ENCODE measurements around the gene ARHGAP10. TPM values are rescaled to one million over a fixed set of nuclear protein-coding genes. Genes with fewer than 3 reads are reported as not detected.

ARHGAP10 gene
- total RNA-seq, 2 donors from 2014 or later: 41.4 to 46.5 TPM

GRCh38 chr4:148023512-148024181 lies 291.8 kb downstream of the ARHGAP10 start:
- intact Hi-C loops (cut with DNase I): no loop called here
- no peak for DNase-seq
- ATAC-seq: peak in 1 of 2 donors; percentile 30

GRCh38 chr4:148025981-148026380 lies 294.1 kb downstream of the ARHGAP10 start:
- ATAC-seq: no peak
- intact Hi-C loops (cut with DNase I): no loop called here
- no peak for DNase-seq

GRCh38 chr4:148027201-148027600 lies 295.3 kb downstream of the ARHGAP10 start:
- intact Hi-C loops (cut with DNase I): no loop called here

GRCh38 chr4:148029781-148030180 lies 297.9 kb downstream of the ARHGAP10 start:
- no peak for DNase-seq
- intact Hi-C loops (cut with DNase I): no loop called here
- ATAC-seq: no peak

More at GRCh38 chr4:148027201-148027600, 295.3 kb downstream of the ARHGAP10 start:
- ATAC-seq: no peak
- DNase-seq: no peak

GRCh38 chr4:148030193-148030873 lies 298.4 kb downstream of the ARHGAP10 start:
- DNase-seq: no peak
- ATAC-seq: peak in 1 of 2 donors; percentile 50
- intact Hi-C loops (cut with DNase I): no loop called here

- DNase-seq: no peak
- no peak for ATAC-seq
- intact Hi-C loops (cut with DNase I): no loop called here
Observed at GRCh38 chr4:148034813-148035212, 302.9 kb downstream of the ARHGAP10 start.

- no peak for ATAC-seq
- intact Hi-C loops (cut with DNase I): no loop called here
Observed at GRCh38 chr4:148041606-148042329, 309.9 kb downstream of the ARHGAP10 start.

GRCh38 chr4:148044089-148044911 lies 312.4 kb downstream of the ARHGAP10 start:
- intact Hi-C loops (cut with DNase I): no loop called here
- DNase-seq (peak; percentile 67), ATAC-seq (peak; percentile 93)

More at GRCh38 chr4:148041606-148042329, 309.9 kb downstream of the ARHGAP10 start:
- DNase-seq: no peak

- intact Hi-C loops (cut with DNase I): no loop called here
- DNase-seq (no peak), ATAC-seq (peak; percentile 38 to 42)
Observed at GRCh38 chr4:148044912-148045352, 313.0 kb downstream of the ARHGAP10 start.

GRCh38 chr4:148048598-148048997 lies 316.7 kb downstream of the ARHGAP10 start:
- intact Hi-C loops (cut with DNase I): no loop called here
- ATAC-seq (no peak), DNase-seq (no peak)

- ATAC-seq: no peak
- intact Hi-C loops (cut with DNase I): no loop called here
Observed at GRCh38 chr4:148051403-148051802, 319.5 kb downstream of the ARHGAP10 start.

GRCh38 chr4:148052448-148052847 lies 320.6 kb downstream of the ARHGAP10 start:
- peak; percentile 17 to 34 for ATAC-seq
- DNase-seq: no peak
- intact Hi-C loops (cut with DNase I): no loop called here

More at GRCh38 chr4:148051403-148051802, 319.5 kb downstream of the ARHGAP10 start:
- DNase-seq: no peak

- ATAC-seq (peak; percentile 42 to 80), DNase-seq (peak; percentile 53)
- intact Hi-C loops (cut with DNase I): no loop called here
Observed at GRCh38 chr4:148053298-148054003, 321.6 kb downstream of the ARHGAP10 start.

- ATAC-seq (no peak), DNase-seq (no peak)
- intact Hi-C loops (cut with DNase I): no loop called here
Observed at GRCh38 chr4:148054275-148054674, 322.4 kb downstream of the ARHGAP10 start.

GRCh38 chr4:148055844-148056243 lies 324.0 kb downstream of the ARHGAP10 start:
- ATAC-seq (no peak), DNase-seq (no peak)
- intact Hi-C loops (cut with DNase I): no loop called here

- intact Hi-C loops (cut with DNase I): no loop called here
- DNase-seq: peak; percentile 66
- peak; percentile 68 to 77 for ATAC-seq
Observed at GRCh38 chr4:148056879-148057278, 325.0 kb downstream of the ARHGAP10 start.

GRCh38 chr4:148057516-148057915 lies 325.6 kb downstream of the ARHGAP10 start:
- ATAC-seq (no peak), DNase-seq (no peak)
- intact Hi-C loops (cut with DNase I): no loop called here

All from left cardiac atrium (tissue), 4 donors.